HepG2 (cell line): ENCODE data around the gene ZNF865. TPM values are rescaled to one million over a fixed set of nuclear protein-coding genes. Genes with fewer than 3 reads are reported as not detected.
A peak's percentile ranks its signal among the peaks of the same experiment; 100 is the strongest.

Experiments
- CEBPB ChIP-seq: IDR thresholded peaks from 2 replicates; pipeline ENCODE4 v1.6.1; 2011; ENCODE audit warnings: low read depth, low read length, improper control_type of control experiment, borderline replicate concordance
- FLYWCH1 ChIP-seq: sonication (generic); formaldehyde crosslinking; IDR thresholded peaks from 2 replicates; pipeline ENCODE4 v1.8.1; 2023; ENCODE audit warnings: mild to moderate bottlenecking, missing genetic modification reagents
- FOXM1 ChIP-seq: sonication (generic); formaldehyde crosslinking; IDR thresholded peaks from 2 replicates; pipeline ENCODE4 v1.5.0; 2020; ENCODE audit warnings: missing genetic modification reagents
- FOXO1 ChIP-seq: sonication (generic); formaldehyde crosslinking; IDR thresholded peaks from 2 replicates; pipeline ENCODE4 v1.4.0; 2020; ENCODE audit warnings: missing genetic modification reagents
- HMG20B ChIP-seq: conservative IDR thresholded peaks from 2 replicates; pipeline ENCODE4 v1.6.1; 2016; ENCODE audit warnings: missing genetic modification reagents, missing compliant biosample characterization
- IRX3 ChIP-seq: sonication (generic); formaldehyde crosslinking; IDR thresholded peaks from 2 replicates; pipeline ENCODE4 v1.8.1; 2023; ENCODE audit warnings: mild to moderate bottlenecking, low read depth, missing genetic modification reagents, borderline replicate concordance
- PHF5A ChIP-seq: IDR thresholded peaks from one replicate; pipeline ENCODE4 v1.6.1; 2018; ENCODE audit warnings: low read depth, missing genetic modification reagents; ENCODE audit not compliant: unreplicated experiment
- RARA ChIP-seq: IDR thresholded peaks from 2 replicates; pipeline ENCODE4 v1.6.1; 2016; ENCODE audit warnings: missing genetic modification reagents, missing compliant biosample characterization
- SIN3B ChIP-seq: fragments of 150-350 bp; IDR thresholded peaks from 2 replicates; pipeline ENCODE4 v1.6.1; 2014; ENCODE audit warnings: low read length
- SMARCC2 ChIP-seq: fragments of 450-650 bp; IDR thresholded peaks from 2 replicates; pipeline ENCODE4 v1.6.1; 2017; ENCODE audit warnings: antibody characterized with exemption, mild to moderate bottlenecking
- SNRNP70 ChIP-seq: fragments of 200-400 bp; formaldehyde crosslinking; IDR thresholded peaks from 2 replicates; pipeline ENCODE4 v1.6.1; 2017; ENCODE audit warnings: mild to moderate bottlenecking, low read depth, low read length, moderate library complexity
- ZFP82 ChIP-seq: sonication (generic); formaldehyde crosslinking; IDR thresholded peaks from 2 replicates; pipeline ENCODE4 v1.5.1; 2020; ENCODE audit warnings: mild to moderate bottlenecking, missing genetic modification reagents, borderline replicate concordance
- ZNF138 ChIP-seq: sonication (generic); formaldehyde crosslinking; IDR thresholded peaks from 2 replicates; pipeline ENCODE4 v1.5.0; 2020; ENCODE audit warnings: mild to moderate bottlenecking, low read depth, missing genetic modification reagents
- ZNF17 ChIP-seq: sonication (generic); formaldehyde crosslinking; IDR thresholded peaks from 2 replicates; pipeline ENCODE4 v1.5.0; 2020; ENCODE audit warnings: mild to moderate bottlenecking, missing genetic modification reagents
- ZNF180 ChIP-seq: sonication (generic); formaldehyde crosslinking; IDR thresholded peaks from 2 replicates; pipeline ENCODE4 v1.4.0; 2020; ENCODE audit warnings: low read depth, missing genetic modification reagents, borderline replicate concordance
- ZNF331 ChIP-seq: sonication (generic); formaldehyde crosslinking; IDR thresholded peaks from 2 replicates; pipeline ENCODE4 v1.4.0; 2020; ENCODE audit warnings: missing genetic modification reagents
- ZNF383 ChIP-seq: sonication (generic); formaldehyde crosslinking; IDR thresholded peaks from 2 replicates; pipeline ENCODE4 v1.4.0; 2020; ENCODE audit warnings: missing genetic modification reagents, mild to moderate bottlenecking, borderline replicate concordance
- ZNF766 ChIP-seq: sonication (generic); formaldehyde crosslinking; IDR thresholded peaks from 2 replicates; pipeline ENCODE4 v1.5.0; 2020; ENCODE audit warnings: missing genetic modification reagents, borderline replicate concordance
- ZSCAN20 ChIP-seq: sonication (generic); formaldehyde crosslinking; IDR thresholded peaks from 2 replicates; pipeline ENCODE4 v1.4.0; 2020; ENCODE audit warnings: missing genetic modification reagents, mild to moderate bottlenecking, borderline replicate concordance
- polyA plus RNA-seq, 8 experiments: library from polyadenylated mRNA; depleted of rRNA in 3 of 8; stranded (reverse) in 7 of 8; unstranded in 1 of 8; fragments of >200 nt; fragmentation: Illumina TruSeq in 4 of 8; extraction: Trizol in 4 of 8; gene quantifications; 2 replicates each; pipeline versions ENCODE4 v1.2.1 to v1.2.3, GENCODE V29; 2011 to 2016; ENCODE audit warnings: low read depth in 4 of 8, missing spikeins in 1 of 8, mixed read lengths in 1 of 8; ENCODE audit not compliant: insufficient read depth in 1 of 8
- total RNA-seq, 5 experiments: library from RNA; depleted of rRNA; stranded (reverse); fragments of >200 nt; fragmentation: Illumina TruSeq; extraction: Trizol; gene quantifications; 2 replicates each; pipeline ENCODE4 v1.2.3, GENCODE V29; 2016; ENCODE audit warnings: low read depth in 1 of 5
- TF ChIP-seq, protein P1 (sequence below): sonication (generic); formaldehyde crosslinking; IDR thresholded peaks from 2 replicates; pipeline ENCODE4 v1.4.0; 2020; ENCODE audit warnings: mild to moderate bottlenecking, missing genetic modification reagents, borderline replicate concordance
- TF ChIP-seq, protein P2 (sequence below): sonication (generic); formaldehyde crosslinking; IDR thresholded peaks from 2 replicates; pipeline ENCODE4 v1.4.0; 2020; ENCODE audit warnings: missing genetic modification reagents
- TF ChIP-seq, protein P3 (sequence below): sonication (generic); formaldehyde crosslinking; IDR thresholded peaks from 2 replicates; pipeline ENCODE4 v1.5.0; 2020; ENCODE audit warnings: mild to moderate bottlenecking, missing genetic modification reagents

The ZNF865 gene
- total and polyA plus RNA-seq, 2 of the 13 experiments (the other 11 are each of a cell fraction or from before 2014, with no cell fraction given), result 0.93 to 1.0 TPM

DNA sequence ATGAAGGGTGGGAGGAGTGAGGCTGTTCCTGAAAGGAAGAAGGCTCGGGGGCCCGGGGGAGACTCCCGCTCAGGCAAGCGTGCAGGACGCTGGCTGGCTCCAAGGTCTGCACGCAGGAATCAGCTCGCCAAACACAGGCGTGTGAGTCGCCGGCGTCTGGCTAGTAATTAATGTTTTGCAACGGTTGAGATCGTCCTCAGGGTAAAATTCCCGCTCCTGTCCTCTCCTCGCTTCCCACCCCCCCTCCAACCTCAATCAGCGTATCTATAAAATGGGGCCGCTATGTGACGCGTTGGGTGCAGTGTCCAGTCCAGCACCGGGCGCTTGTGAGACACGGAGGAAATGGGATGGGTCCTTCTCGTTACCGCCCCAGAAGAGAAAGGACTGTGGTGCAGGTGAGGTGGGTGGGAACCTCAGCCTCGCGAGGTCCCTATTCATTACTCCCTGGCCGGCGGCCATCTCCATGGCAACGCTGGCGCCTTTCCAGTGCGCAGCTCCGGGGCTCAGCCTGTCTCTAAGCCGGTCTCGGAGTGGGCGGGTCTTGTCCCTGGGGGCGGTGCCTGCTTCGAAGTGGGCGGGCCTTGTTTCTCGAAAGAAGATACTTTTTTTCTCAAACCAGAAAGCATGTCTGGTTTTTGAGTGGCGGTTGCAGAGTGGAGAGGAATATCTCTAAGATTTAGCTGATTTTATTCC is 18.3 kb upstream of the ZNF865 start (continued):
- TF ChIP-seq ZNF383 (CRISPR knock-in tag), result no peak
- no peak for TF ChIP-seq PHF5A (CRISPR knock-in tag)
- TF ChIP-seq ZNF17 (CRISPR knock-in tag), result no peak
- TF ChIP-seq FOXM1 (CRISPR knock-in tag), result no peak
- TF ChIP-seq SIN3B, result no peak
- no peak for TF ChIP-seq CEBPB
- TF ChIP-seq, protein P1, sequence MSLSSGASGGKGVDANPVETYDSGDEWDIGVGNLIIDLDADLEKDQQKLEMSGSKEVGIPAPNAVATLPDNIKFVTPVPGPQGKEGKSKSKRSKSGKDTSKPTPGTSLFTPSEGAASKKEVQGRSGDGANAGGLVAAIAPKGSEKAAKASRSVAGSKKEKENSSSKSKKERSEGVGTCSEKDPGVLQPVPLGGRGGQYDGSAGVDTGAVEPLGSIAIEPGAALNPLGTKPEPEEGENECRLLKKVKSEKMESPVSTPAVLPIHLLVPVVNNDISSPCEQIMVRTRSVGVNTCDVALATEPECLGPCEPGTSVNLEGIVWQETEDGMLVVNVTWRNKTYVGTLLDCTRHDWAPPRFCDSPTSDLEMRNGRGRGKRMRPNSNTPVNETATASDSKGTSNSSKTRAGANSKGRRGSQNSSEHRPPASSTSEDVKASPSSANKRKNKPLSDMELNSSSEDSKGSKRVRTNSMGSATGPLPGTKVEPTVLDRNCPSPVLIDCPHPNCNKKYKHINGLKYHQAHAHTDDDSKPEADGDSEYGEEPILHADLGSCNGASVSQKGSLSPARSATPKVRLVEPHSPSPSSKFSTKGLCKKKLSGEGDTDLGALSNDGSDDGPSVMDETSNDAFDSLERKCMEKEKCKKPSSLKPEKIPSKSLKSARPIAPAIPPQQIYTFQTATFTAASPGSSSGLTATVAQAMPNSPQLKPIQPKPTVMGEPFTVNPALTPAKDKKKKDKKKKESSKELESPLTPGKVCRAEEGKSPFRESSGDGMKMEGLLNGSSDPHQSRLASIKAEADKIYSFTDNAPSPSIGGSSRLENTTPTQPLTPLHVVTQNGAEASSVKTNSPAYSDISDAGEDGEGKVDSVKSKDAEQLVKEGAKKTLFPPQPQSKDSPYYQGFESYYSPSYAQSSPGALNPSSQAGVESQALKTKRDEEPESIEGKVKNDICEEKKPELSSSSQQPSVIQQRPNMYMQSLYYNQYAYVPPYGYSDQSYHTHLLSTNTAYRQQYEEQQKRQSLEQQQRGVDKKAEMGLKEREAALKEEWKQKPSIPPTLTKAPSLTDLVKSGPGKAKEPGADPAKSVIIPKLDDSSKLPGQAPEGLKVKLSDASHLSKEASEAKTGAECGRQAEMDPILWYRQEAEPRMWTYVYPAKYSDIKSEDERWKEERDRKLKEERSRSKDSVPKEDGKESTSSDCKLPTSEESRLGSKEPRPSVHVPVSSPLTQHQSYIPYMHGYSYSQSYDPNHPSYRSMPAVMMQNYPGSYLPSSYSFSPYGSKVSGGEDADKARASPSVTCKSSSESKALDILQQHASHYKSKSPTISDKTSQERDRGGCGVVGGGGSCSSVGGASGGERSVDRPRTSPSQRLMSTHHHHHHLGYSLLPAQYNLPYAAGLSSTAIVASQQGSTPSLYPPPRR (CRISPR knock-in tag), result no peak
- TF ChIP-seq FOXO1 (CRISPR knock-in tag), result no peak
- TF ChIP-seq, protein P2, sequence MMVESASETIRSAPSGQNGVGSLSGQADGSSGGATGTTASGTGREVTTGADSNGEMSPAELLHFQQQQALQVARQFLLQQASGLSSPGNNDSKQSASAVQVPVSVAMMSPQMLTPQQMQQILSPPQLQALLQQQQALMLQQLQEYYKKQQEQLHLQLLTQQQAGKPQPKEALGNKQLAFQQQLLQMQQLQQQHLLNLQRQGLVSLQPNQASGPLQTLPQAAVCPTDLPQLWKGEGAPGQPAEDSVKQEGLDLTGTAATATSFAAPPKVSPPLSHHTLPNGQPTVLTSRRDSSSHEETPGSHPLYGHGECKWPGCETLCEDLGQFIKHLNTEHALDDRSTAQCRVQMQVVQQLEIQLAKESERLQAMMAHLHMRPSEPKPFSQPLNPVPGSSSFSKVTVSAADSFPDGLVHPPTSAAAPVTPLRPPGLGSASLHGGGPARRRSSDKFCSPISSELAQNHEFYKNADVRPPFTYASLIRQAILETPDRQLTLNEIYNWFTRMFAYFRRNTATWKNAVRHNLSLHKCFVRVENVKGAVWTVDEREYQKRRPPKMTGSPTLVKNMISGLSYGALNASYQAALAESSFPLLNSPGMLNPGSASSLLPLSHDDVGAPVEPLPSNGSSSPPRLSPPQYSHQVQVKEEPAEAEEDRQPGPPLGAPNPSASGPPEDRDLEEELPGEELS (CRISPR knock-in tag), result no peak
- peak; percentile 12; the same call in 1 of the 2 replicates for TF ChIP-seq ZNF331 (CRISPR knock-in tag)
- TF ChIP-seq, protein P3, sequence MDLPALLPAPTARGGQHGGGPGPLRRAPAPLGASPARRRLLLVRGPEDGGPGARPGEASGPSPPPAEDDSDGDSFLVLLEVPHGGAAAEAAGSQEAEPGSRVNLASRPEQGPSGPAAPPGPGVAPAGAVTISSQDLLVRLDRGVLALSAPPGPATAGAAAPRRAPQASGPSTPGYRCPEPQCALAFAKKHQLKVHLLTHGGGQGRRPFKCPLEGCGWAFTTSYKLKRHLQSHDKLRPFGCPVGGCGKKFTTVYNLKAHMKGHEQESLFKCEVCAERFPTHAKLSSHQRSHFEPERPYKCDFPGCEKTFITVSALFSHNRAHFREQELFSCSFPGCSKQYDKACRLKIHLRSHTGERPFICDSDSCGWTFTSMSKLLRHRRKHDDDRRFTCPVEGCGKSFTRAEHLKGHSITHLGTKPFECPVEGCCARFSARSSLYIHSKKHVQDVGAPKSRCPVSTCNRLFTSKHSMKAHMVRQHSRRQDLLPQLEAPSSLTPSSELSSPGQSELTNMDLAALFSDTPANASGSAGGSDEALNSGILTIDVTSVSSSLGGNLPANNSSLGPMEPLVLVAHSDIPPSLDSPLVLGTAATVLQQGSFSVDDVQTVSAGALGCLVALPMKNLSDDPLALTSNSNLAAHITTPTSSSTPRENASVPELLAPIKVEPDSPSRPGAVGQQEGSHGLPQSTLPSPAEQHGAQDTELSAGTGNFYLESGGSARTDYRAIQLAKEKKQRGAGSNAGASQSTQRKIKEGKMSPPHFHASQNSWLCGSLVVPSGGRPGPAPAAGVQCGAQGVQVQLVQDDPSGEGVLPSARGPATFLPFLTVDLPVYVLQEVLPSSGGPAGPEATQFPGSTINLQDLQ (CRISPR knock-in tag), result no peak
- no peak for TF ChIP-seq SMARCC2
- TF ChIP-seq ZFP82, result no peak
- no peak for TF ChIP-seq RARA
- TF ChIP-seq HMG20B (CRISPR knock-in tag), result no peak
- no peak for TF ChIP-seq IRX3 (CRISPR knock-in tag)
- no peak for TF ChIP-seq SNRNP70
- TF ChIP-seq ZNF138 (CRISPR knock-in tag), result no peak
- TF ChIP-seq FLYWCH1 (CRISPR knock-in tag), result no peak
- TF ChIP-seq ZNF180 (CRISPR knock-in tag), result no peak
- no peak for TF ChIP-seq ZSCAN20 (CRISPR knock-in tag)
- TF ChIP-seq ZNF766 (CRISPR knock-in tag), result no peak
